ENCODE results near the gene HOXA5. TPM values are rescaled to one million over a fixed set of nuclear protein-coding genes. Genes with fewer than 3 reads are reported as not detected.

HOXA5 gene
- total RNA-seq, 1 experiment from 2014 or later: 7.4 TPM

- DNase-seq (ENCODE audit: unreplicated experiment): peak; percentile 61
Observed at GRCh38 chr7:27164367-27165088, 21.0 kb upstream of the HOXA5 start.

GRCh38 chr7:27164045-27164366 is 20.5 kb upstream of the HOXA5 start:
- ChIA-PET CTCF (interaction anchor here (0.7 kb wide), 2 partner anchors 64 to 309 kb away, joined by 3 read pairs; no protein-coding TSS in a partner anchor), POLR2A (interaction anchor here (0.6 to 5.1 kb wide), 11 partner anchors 8 to 590 kb away, joined by 3 to 65 read pairs (median 18); partner anchors contain the start of genes HOXA5, HOXA6 and TAX1BP1)
- BruUV-seq (replicated peaks): no TSS peak
- Mint-ChIP-seq H3K4me1 (ENCODE audit: insufficient read depth, unreplicated experiment) (peaks cover 12% of the 10 kb centered on the region), H3K27me3 (ENCODE audit: insufficient read depth, unreplicated experiment) (no peaks in the 10 kb centered on the region), H3K36me3 (ENCODE audit: insufficient read depth, unreplicated experiment) (peaks cover 15% of the 10 kb centered on the region), H3K9me3 (ENCODE audit: unreplicated experiment) (no peaks in the 10 kb centered on the region), H3K4me3 (ENCODE audit: unreplicated experiment) (peak overlapping the region; percentile 84), H3K27ac (ENCODE audit: low read depth, unreplicated experiment) (peak overlapping the region; percentile 72)
- intact Hi-C loops (cut with micrococcal nuclease): no loop called here
- no peak for DNase-seq (ENCODE audit: unreplicated experiment)
- no peak for TF ChIP-seq CTCF (IDR thresholded peaks at IDR 0.05; ENCODE audit: unreplicated experiment)

More at GRCh38 chr7:27164367-27165088, 21.0 kb upstream of the HOXA5 start:
- POLR2A ChIA-PET: interaction anchor here (0.6 to 5.1 kb wide), 12 partner anchors 7 to 590 kb away, joined by 3 to 65 read pairs (median 12); partner anchors contain the start of genes HOXA5, HOXA6 and TAX1BP1
- no TSS peak for BruUV-seq (replicated peaks)
- peak overlapping the region; percentile 84 for H3K4me3 Mint-ChIP-seq (ENCODE audit: unreplicated experiment)
- H3K27me3 Mint-ChIP-seq (ENCODE audit: insufficient read depth, unreplicated experiment): no peaks in the 10 kb centered on the region
- H3K27ac Mint-ChIP-seq (ENCODE audit: low read depth, unreplicated experiment): peak overlapping the region; percentile 72
- intact Hi-C loops (cut with micrococcal nuclease): no loop called here
- no peaks in the 10 kb centered on the region for H3K9me3 Mint-ChIP-seq (ENCODE audit: unreplicated experiment)
- CTCF ChIA-PET: interaction anchor here (0.7 kb wide), 2 partner anchors 64 to 310 kb away, joined by 3 read pairs; no protein-coding TSS in a partner anchor
- H3K36me3 Mint-ChIP-seq (ENCODE audit: insufficient read depth, unreplicated experiment): peaks cover 13% of the 10 kb centered on the region
- H3K4me1 Mint-ChIP-seq (ENCODE audit: insufficient read depth, unreplicated experiment): peaks cover 13% of the 10 kb centered on the region
- no peak for TF ChIP-seq CTCF (IDR thresholded peaks at IDR 0.05; ENCODE audit: unreplicated experiment)

GRCh38 chr7:27163288-27164044 is 20.0 kb upstream of the HOXA5 start:
- peaks cover 7% of the 10 kb centered on the region for H3K4me1 Mint-ChIP-seq (ENCODE audit: insufficient read depth, unreplicated experiment)
- TSS peak; percentile 54 for BruUV-seq (replicated peaks)
- intact Hi-C loops (cut with micrococcal nuclease): no loop called here
- ChIA-PET CTCF (interaction anchor here (0.7 to 3.5 kb wide), 12 partner anchors 8 to 1116 kb away, joined by 3 to 57 read pairs (median 4); partner anchors contain the start of genes HOXA3, HOXA5 and HOXA6), POLR2A (interaction anchor here (0.6 to 5.1 kb wide), 17 partner anchors 8 to 962 kb away, joined by 3 to 65 read pairs (median 7); partner anchors contain the start of genes CBX3, HOXA4, HOXA5 and HOXA6)
- H3K4me3 Mint-ChIP-seq (ENCODE audit: unreplicated experiment): peak overlapping the region; percentile 84
- TF ChIP-seq CTCF (IDR thresholded peaks at IDR 0.05; ENCODE audit: unreplicated experiment): no peak
- peak; percentile 38 for DNase-seq (ENCODE audit: unreplicated experiment)
- peaks cover 15% of the 10 kb centered on the region for H3K36me3 Mint-ChIP-seq (ENCODE audit: insufficient read depth, unreplicated experiment)
- no peaks in the 10 kb centered on the region for H3K9me3 Mint-ChIP-seq (ENCODE audit: unreplicated experiment)
- no peaks in the 10 kb centered on the region for H3K27me3 Mint-ChIP-seq (ENCODE audit: insufficient read depth, unreplicated experiment)
- H3K27ac Mint-ChIP-seq (ENCODE audit: low read depth, unreplicated experiment): peak overlapping the region; percentile 72

All from MCF 10A (cell line).